MM.1S (cell line): ENCODE results near the gene LITAFD.
A peak's percentile ranks its signal among the peaks of the same experiment; 100 is the strongest.

Experiments
- DNase-seq: peaks from one replicate; pipeline ENCODE4 v3.0.0-alpha.2; 2015
- H2AFZ ChIP-seq: fragments of 300-600 bp; sonication (generic); 2 replicates; pipeline ENCODE4 v1.6.0; 2016; ENCODE audit warnings: antibody characterized with exemption, low read length
- H3F3A ChIP-seq: fragments of 300-600 bp; sonication (generic); 2 replicates; pipeline ENCODE4 v1.6.1; 2016; ENCODE audit warnings: mild to moderate bottlenecking, antibody characterized with exemption, low read length, moderate library complexity, mixed read lengths; ENCODE audit not compliant: insufficient read depth
- H3K27ac ChIP-seq: fragments of 300-600 bp; sonication (generic); 2 replicates; pipeline ENCODE4 v1.5.1; 2016; ENCODE audit warnings: mild to moderate bottlenecking, low read length
- H3K27me3 ChIP-seq: fragments of 300-600 bp; sonication (generic); replicated peaks from 2 replicates; pipeline ENCODE4 v1.6.0; 2016; ENCODE audit warnings: low read length; ENCODE audit not compliant: insufficient read depth
- H3K36me3 ChIP-seq: fragments of 300-600 bp; sonication (generic); replicated peaks from 2 replicates; pipeline ENCODE4 v1.6.1; 2016; ENCODE audit warnings: mild to moderate bottlenecking, low read length, mixed read lengths; ENCODE audit not compliant: insufficient read depth
- H3K4me1 ChIP-seq: fragments of 300-600 bp; sonication (generic); 2 replicates; pipeline ENCODE4 v1.6.1; 2016; ENCODE audit warnings: low read length, mixed read lengths
- H3K4me2 ChIP-seq: fragments of 300-600 bp; sonication (generic); 2 replicates; pipeline ENCODE4 v1.6.0; 2016; ENCODE audit warnings: low read depth, low read length
- H3K4me3 ChIP-seq: fragments of 300-600 bp; sonication (generic); 2 replicates; pipeline ENCODE4 v1.5.1; 2016; ENCODE audit warnings: low read length, mixed read lengths
- H3K79me2 ChIP-seq: fragments of 300-600 bp; sonication (generic); 2 replicates; pipeline ENCODE4 v1.6.1; 2016; ENCODE audit warnings: mixed run types, low read length, mixed read lengths
- H3K9ac ChIP-seq: fragments of 300-600 bp; sonication (generic); 2 replicates; pipeline ENCODE4 v1.6.1; 2016; ENCODE audit warnings: low read length, mixed read lengths
- H3K9me2 ChIP-seq: fragments of 300-600 bp; sonication (generic); replicated peaks from 2 replicates; pipeline ENCODE4 v1.6.1; 2016; ENCODE audit warnings: mild to moderate bottlenecking, low read length, mixed read lengths; ENCODE audit not compliant: insufficient read depth
- H3K9me3 ChIP-seq: fragments of 300-600 bp; sonication (generic); replicated peaks from 2 replicates; pipeline ENCODE4 v1.6.1; 2016; ENCODE audit warnings: mild to moderate bottlenecking, low read length, mixed read lengths; ENCODE audit not compliant: insufficient read depth
- H4K20me1 ChIP-seq: fragments of 300-600 bp; sonication (generic); 2 replicates; pipeline ENCODE4 v1.6.1; 2016; ENCODE audit warnings: mild to moderate bottlenecking, low read length, moderate library complexity, mixed read lengths; ENCODE audit not compliant: insufficient read depth
- CTCF ChIP-seq: fragments of 300-600 bp; sonication (generic); IDR thresholded peaks from 2 replicates; pipeline ENCODE4 v1.5.1; 2016; ENCODE audit warnings: antibody characterized with exemption, low read length, mixed read lengths
- EZH2 ChIP-seq: fragments of 300-600 bp; sonication (generic); optimal IDR thresholded peaks from 2 replicates; pipeline ENCODE3; 2017; ENCODE audit warnings: low read depth, mild to moderate bottlenecking, antibody characterized with exemption, low read length, mixed read lengths
- EZH2phosphoT487 ChIP-seq: fragments of 300-600 bp; sonication (generic); IDR thresholded peaks from 2 replicates; pipeline ENCODE4 v1.6.1; 2018; ENCODE audit warnings: antibody characterized with exemption, low read length

Gene LITAFD

GRCh38 chr16:8931859-8932258, 49.7 kb downstream of the LITAFD start:
- Histone ChIP-seq H3F3A (no peaks in the 10 kb centered on the region), H3K27ac (no peak overlapping the region), H3K4me1 (peaks cover 8% of the 10 kb centered on the region; the same call in 1 of the 2 replicates), H3K79me2 (peaks cover 100% of the 10 kb centered on the region), H2AFZ (no peak overlapping the region), H3K27me3 (no peaks in the 10 kb centered on the region), H3K9me2 (no peaks in the 10 kb centered on the region), H3K4me2 (no peak overlapping the region), H3K9ac (no peak overlapping the region), H3K9me3 (no peaks in the 10 kb centered on the region), H4K20me1 (peaks cover 98% of the 10 kb centered on the region), H3K36me3 (peaks cover 18% of the 10 kb centered on the region), H3K4me3 (no peak overlapping the region)
- TF ChIP-seq EZH2phosphoT487 (no peak), CTCF (no peak), EZH2 (no peak)
- peak; percentile 26 for DNase-seq

- Histone ChIP-seq H3K27me3 (no peaks in the 10 kb centered on the region), H3K4me1 (peaks cover 11% of the 10 kb centered on the region; the same call in 1 of the 2 replicates), H3F3A (no peaks in the 10 kb centered on the region)
Measured at GRCh38 chr16:8934601-8935000, 52.5 kb downstream of the LITAFD start.

More at GRCh38 chr16:8934601-8935000, 52.5 kb downstream of the LITAFD start:
- Histone ChIP-seq H3K27ac (no peak overlapping the region), H3K79me2 (peaks cover 100% of the 10 kb centered on the region), H3K4me3 (no peak overlapping the region), H2AFZ (no peak overlapping the region), H3K9ac (no peak overlapping the region), H3K4me2 (no peak overlapping the region), H3K9me2 (no peaks in the 10 kb centered on the region), H4K20me1 (peaks cover 99% of the 10 kb centered on the region), H3K36me3 (peaks cover 8% of the 10 kb centered on the region; the same call in 1 of the 2 replicates), H3K9me3 (no peaks in the 10 kb centered on the region)
- TF ChIP-seq CTCF = no peak
- TF ChIP-seq EZH2 = no peak
- no peak for TF ChIP-seq EZH2phosphoT487
- no peak for DNase-seq
